Measurements from ENCODE around the gene RNF151.
A peak's percentile ranks its signal among the peaks of the same experiment; 100 is the strongest.

DNA sequence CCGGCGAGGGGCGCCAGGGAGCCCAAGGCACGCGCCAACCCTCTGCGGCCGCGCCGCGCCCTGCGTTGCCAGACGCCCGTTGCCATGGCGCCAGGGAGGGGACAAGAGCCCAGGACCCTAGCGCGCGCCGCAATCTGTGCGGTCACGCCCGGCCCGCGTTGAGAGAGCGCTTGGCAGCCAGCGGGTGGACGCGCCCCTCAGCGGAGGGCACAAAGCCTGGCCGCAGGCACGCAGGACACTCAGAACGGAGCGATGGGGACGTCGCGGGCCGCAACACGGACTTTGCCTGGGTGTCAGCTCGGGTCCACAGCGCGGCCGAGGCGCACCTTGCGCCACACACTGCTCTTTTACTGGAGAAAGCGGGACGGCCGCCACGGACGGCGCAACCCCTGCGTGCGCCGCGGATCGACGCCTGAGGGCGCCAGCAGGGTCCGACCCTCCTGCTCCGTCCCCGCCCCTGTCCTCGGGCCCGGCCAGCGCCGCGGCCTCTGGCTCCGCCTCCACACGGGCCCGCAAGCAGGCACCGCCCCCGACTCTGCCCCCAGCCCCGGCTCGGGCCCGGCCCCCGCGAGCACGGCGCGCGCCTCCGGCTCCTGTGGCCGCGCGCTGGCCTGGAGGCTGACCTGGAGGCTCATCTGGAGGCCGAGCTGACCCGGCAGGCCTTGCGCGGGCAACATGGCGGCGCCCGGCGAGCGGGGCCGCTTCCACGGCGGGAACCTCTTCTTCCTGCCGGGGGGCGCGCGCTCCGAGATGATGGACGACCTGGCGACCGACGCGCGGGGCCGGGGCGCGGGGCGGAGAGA, 17.1 kb downstream of the RNF151 start, which contains the start of gene GFER:
- TF ChIP-seq CTCF (IDR thresholded peaks at IDR 0.05): peak in 2 of 4 experiments; percentile 1 to 64
- TF ChIP-seq EP300 (IDR thresholded peaks at IDR 0.05): no peak
- TF ChIP-seq POLR2A (IDR thresholded peaks at IDR 0.05): peak; percentile 51 to 68
- TF ChIP-seq POLR2AphosphoS5 (IDR thresholded peaks at IDR 0.05): peak; percentile 1
